H1 (cell line): ENCODE results near the gene ZNF280B. TPM values are rescaled to one million over a fixed set of nuclear protein-coding genes. Genes with fewer than 3 reads are reported as not detected.

Experiments
- CREB1 ChIP-seq: IDR thresholded peaks from 2 replicates; pipeline ENCODE4 v1.6.1; 2012; ENCODE audit warnings: inconsistent platforms
- POU5F1 ChIP-seq: IDR thresholded peaks from 2 replicates; pipeline ENCODE4 v1.6.1; 2011; ENCODE audit warnings: low read depth, mild to moderate bottlenecking, low read length, moderate library complexity
- RNF2 ChIP-seq: fragments of 200-900, 300-1000 bp; sonication (generic); IDR thresholded peaks from 2 replicates; pipeline ENCODE4 v1.7.1; 2016; ENCODE audit warnings: borderline replicate concordance, low read depth, mild to moderate bottlenecking, antibody characterized with exemption, low read length; ENCODE audit not compliant: poor library complexity, severe bottlenecking; ENCODE audit errors: missing control alignments
- polyA plus RNA-seq, 7 experiments: library from polyadenylated mRNA; depleted of rRNA in 3 of 7; stranded (reverse) in 5 of 7; unstranded in 2 of 7; fragments of >200 nt in 5 of 7; fragments of 200-250 nt in 2 of 7; gene quantifications; 1 replicate in 5 of 7; 2 replicates in 1 of 7; 4 replicates in 1 of 7; pipeline versions ENCODE4 v1.2.1 to v1.2.3, GENCODE V29; 2011 to 2013; ENCODE audit warnings: missing spikeins in 2 of 7, mixed read lengths in 2 of 7
- total RNA-seq: library from RNA; stranded (reverse); fragmentation: NEBNext Ultra II Directional; extraction: Animal tissue kit (Norgen Biotek cat#: 25700); gene quantifications from 2 replicates; pipeline ENCODE4 v1.2.1, GENCODE V29; 2021

The ZNF280B gene
- total and polyA plus RNA-seq, 2 of the 8 experiments (the other 6 are each of a cell fraction or from before 2014, with no cell fraction given), result 4.8 to 11.7 TPM

DNA sequence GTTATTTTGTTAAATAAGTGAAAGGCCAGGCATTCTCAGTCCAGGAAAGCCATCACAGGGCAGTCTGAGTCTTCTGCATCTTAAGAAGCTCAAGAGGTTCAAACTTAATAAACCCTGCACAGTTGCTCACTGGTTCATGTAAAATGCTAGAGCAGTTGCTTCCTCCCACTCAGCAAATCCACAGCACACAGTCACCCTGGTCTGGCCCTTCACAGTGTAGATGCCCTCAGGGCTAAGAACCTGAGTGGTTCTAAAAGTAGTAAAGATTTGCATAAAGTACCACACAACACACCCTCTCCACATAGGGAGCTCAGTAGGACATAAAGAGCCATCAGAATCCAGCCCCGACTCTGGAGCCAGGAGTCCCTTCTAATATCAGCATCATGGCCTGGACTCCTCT, 58.7 kb downstream of the ZNF280B start (continued):
- TF ChIP-seq POU5F1 (no peak), RNF2 (no peak), CREB1 (no peak)
